Pancreas (tissue), 10 donors: ENCODE results near the gene ZDHHC11. TPM values are rescaled to one million over a fixed set of nuclear protein-coding genes. Genes with fewer than 3 reads are reported as not detected.

Experiments used
- ATAC-seq, 4 donors: fragments of 200-7000 bp; cut with Tn5 transposase; one replicate each; pipeline versions ENCODE4 v1.8.0 to v1.9.1; 2020; ENCODE audit warnings: mild to moderate bottlenecking in 4 of 4, moderate library complexity in 4 of 4
- DNase-seq, 6 donors: peaks; one replicate each; pipeline ENCODE4 v3.0.0-alpha.2; 2020
- FAIRE-seq: peaks from 2 replicates; lab custom pipeline; 2012; peaks lifted over from hg19 to GRCh38; lab: Jason Lieb, UNC
- H3K27ac ChIP-seq, 4 donors: fragments of 200-600 bp; sonication (generic); 1 replicate in 3 of 4; 2 replicates in 1 of 4; pipeline versions ENCODE4 v1.5.0 to v1.8.0; 2020
- H3K27me3 ChIP-seq, 4 donors: fragments of 200-600 bp; one replicate each; pipeline ENCODE4 v1.8.0; 2021
- H3K36me3 ChIP-seq, 3 donors: fragments of 200-600 bp; sonication (generic) in 1 of 3; one replicate each; pipeline versions ENCODE4 v1.5.0 to v1.8.0; 2020 to 2021
- H3K4me1 ChIP-seq, 3 donors: fragments of 200-600 bp; one replicate each; pipeline ENCODE4 v1.8.0; 2021
- H3K4me3 ChIP-seq, 4 donors: fragments of 200-600 bp; sonication (generic) in 2 of 4; one replicate each; pipeline versions ENCODE4 v1.5.0 to v1.8.0; 2020 to 2021
- H3K9me3 ChIP-seq, 4 donors: fragments of 200-600 bp; one replicate each; pipeline ENCODE4 v1.8.0; 2021
- WGBS, 2 donors: extraction: QIAGEN DNeasy Blood & Tissue Kit; methylation state at CpG; one replicate each; pipeline ENCODE4 v1.1.7; 2013; 5-methylcytosine and 5-hydroxymethylcytosine counted together
- intact Hi-C, 3 donors: fragments of 100-400 bp; cut with DNase I; formaldehyde crosslinking; loops; one replicate each; pipeline versions ENCODE4 v1.11.1 to v1.14.2; 2022
- polyA plus RNA-seq, 2 donors: library from polyadenylated mRNA; stranded (reverse); fragments of 200-250 nt; gene quantifications; one replicate each; pipeline ENCODE4 v1.2.3, GENCODE V29; 2013
- total RNA-seq, 6 donors: library from RNA; stranded (reverse); fragmentation: NEBNext Ultra II Directional in 4 of 6; extraction: Animal tissue kit (Norgen Biotek cat#: 25700) in 4 of 6; gene quantifications; one replicate each; pipeline versions ENCODE4 v1.2.1 to v1.2.4, GENCODE V29; 2021 to 2023
- TF ChIP-seq, protein P1 (sequence below), 4 donors: fragments of 200-600 bp; sonication (generic) in 3 of 4; IDR thresholded peaks; one replicate each; pipeline versions ENCODE4 v1.5.0 to v1.8.0; 2021; ENCODE audit warnings: antibody characterized with exemption in 4 of 4
- donor health status: healthy with polysubstance abuse.
- donor health status: DM: no; HTN: no; CAD: no; lungs with moderate emphysema.
- donor health status: DM: no; HTN: no; CAD: no.
- donor health status: control.
- donor health status: control.
- donor health status: Bipolar disorder and iron deficiency.
- donor health status: DM: yes; HTN: yes; CAD: no.
- donor health status: DM: no; HTN: no; CAD: no.
- donor health status: DM: no; HTN: no; CAD: no.
- donor health status: DM: yes; HTN: yes; CAD: no.

The ZDHHC11 gene
- total and polyA plus RNA-seq, 8 donors, result 3.6 to 18.1 (median 7.8) TPM

DNA sequence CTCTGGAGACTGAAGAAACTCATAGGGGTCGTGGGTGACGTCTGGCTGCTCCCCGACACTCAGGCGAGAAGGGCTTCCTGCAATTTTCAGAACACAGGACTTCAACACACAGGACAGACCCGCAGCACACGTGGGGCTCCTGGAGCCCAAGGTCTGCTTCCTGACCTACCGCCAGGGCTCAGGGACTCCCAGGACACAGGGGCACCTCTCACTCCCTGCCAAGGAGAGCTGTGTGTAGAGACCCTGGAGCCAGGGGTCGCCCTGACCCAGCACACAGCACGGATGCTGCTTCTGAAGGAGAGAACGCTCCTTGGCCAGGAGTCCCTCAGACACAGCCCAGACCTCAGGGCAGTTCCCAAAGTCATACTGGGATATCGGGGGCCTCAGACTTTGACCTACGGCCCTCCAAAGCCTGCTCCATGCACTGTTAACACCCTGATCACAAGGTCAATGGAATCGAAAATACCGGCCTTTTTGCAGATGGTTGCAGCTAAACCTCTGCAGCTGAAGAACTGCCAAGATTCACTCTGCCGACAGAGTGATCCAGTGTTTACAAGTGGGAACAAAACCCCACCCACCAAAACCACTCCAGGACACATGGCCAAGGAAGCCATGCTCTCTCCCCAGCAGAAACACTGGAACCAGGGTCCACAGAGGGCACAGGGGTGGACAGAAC lies 13.8 kb upstream of the ZDHHC11 start:
- H3K27ac ChIP-seq, result no peak overlapping the region
- H3K27me3 ChIP-seq, result no peaks in the 10 kb centered on the region
- H3K36me3 ChIP-seq, result peaks cover 3 to 38% (median 6%) of the 10 kb centered on the region in 3 donors
- no peak for FAIRE-seq
- TF ChIP-seq, protein P1, sequence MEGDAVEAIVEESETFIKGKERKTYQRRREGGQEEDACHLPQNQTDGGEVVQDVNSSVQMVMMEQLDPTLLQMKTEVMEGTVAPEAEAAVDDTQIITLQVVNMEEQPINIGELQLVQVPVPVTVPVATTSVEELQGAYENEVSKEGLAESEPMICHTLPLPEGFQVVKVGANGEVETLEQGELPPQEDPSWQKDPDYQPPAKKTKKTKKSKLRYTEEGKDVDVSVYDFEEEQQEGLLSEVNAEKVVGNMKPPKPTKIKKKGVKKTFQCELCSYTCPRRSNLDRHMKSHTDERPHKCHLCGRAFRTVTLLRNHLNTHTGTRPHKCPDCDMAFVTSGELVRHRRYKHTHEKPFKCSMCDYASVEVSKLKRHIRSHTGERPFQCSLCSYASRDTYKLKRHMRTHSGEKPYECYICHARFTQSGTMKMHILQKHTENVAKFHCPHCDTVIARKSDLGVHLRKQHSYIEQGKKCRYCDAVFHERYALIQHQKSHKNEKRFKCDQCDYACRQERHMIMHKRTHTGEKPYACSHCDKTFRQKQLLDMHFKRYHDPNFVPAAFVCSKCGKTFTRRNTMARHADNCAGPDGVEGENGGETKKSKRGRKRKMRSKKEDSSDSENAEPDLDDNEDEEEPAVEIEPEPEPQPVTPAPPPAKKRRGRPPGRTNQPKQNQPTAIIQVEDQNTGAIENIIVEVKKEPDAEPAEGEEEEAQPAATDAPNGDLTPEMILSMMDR (IDR thresholded peaks at IDR 0.05), result no peak
- no peak for ATAC-seq
- intact Hi-C loops, result no loop called here
- no peak overlapping the region for H3K4me3 ChIP-seq
- H3K4me1 ChIP-seq, result no peaks in the 10 kb centered on the region
- WGBS, 2 donors, result 85 to 87% methylated on average over 15 of the region's 15 CpGs
- DNase-seq, result no peak
- H3K9me3 ChIP-seq, result no peaks in the 10 kb centered on the region

DNA sequence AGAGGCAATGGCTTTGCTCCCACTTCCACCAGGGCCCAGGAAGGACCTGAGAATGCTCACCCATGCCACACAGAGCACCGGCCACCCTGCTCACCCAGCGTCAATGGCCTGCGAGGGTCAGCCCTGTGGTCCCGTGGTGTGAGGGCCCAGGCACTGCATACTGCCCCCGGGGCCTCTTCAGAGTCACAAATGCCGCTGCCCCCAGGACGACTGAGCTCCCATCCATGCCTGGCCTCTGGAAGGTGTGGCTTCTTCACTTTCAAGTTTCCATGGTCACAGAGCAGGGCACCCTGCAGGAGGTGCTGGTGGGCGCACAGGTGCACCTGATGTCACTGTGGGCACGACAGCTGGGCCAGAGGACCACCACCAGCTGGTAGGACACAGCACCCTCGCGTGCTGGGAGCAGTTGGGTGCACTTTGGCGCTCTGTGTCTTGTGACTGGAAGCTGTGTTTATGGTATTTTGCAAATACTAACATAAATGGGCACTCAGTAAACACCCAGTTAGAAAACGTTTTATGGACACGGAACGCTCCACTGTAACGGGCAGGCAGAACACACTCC lies 12.5 kb upstream of the ZDHHC11 start:
- FAIRE-seq (no peak), ATAC-seq (no peak), DNase-seq (peak in 2 of 6 donors; percentile 18 to 52)
- WGBS, 2 donors, result 86 to 89% methylated on average over 16 of the region's 16 CpGs
- no peak overlapping the region for H3K4me3 ChIP-seq
- no peaks in the 10 kb centered on the region for H3K9me3 ChIP-seq
- TF ChIP-seq, protein P1 (IDR thresholded peaks at IDR 0.05), result no peak
- intact Hi-C loops, result no loop called here
- H3K36me3 ChIP-seq, result peaks cover under 1 to 25% (median 2%) of the 10 kb centered on the region in 3 donors
- no peaks in the 10 kb centered on the region for H3K27me3 ChIP-seq
- H3K4me1 ChIP-seq, result no peaks in the 10 kb centered on the region
- H3K27ac ChIP-seq, result no peak overlapping the region

DNA sequence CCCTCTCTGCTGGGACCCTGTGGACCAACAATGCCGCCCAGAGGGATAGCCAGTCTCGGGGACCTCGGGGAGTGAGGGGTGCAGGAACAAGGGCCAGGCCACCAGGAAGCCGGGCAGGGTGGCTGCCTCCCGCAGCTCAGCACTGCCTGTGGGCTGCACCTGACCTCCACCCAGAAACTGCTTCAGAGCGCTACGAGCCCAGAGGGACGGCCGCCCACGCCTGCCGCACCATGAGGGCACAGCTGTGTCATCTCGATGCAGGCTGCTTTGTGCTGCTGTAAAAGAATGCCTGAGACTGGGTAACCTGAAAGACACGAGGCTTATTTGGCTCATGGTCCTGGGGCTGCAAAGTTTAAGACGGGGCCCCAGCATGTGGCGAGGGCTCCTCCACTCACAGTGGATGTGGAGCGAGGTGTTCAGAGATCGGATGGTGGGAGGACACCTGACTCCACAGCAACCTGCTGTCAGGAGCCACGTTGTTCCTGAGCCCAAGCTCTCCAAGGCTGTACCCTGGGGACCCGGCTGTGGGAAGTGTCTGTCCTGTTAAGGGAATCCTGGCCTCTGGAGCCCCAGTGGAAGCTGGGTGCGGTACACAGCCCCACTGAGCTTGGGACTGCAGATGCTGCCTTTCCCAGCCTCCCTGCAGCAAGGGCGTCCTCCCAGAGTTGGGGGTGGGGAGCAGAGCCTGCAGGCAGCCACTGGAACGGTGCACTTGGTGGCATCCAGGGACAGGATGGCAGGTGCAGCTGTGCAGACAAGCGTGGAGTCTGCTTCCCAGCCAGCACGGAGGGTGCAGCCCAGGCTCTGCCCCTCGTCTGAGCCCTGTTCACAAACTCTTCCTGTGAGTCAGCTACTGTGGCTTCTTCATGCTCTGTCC lies 11.8 kb upstream of the ZDHHC11 start:
- Histone ChIP-seq H3K9me3 (no peaks in the 10 kb centered on the region), H3K4me1 (no peaks in the 10 kb centered on the region), H3K4me3 (no peak overlapping the region), H3K27ac (no peak overlapping the region), H3K36me3 (peaks cover 0 to 19% (median 0%) of the 10 kb centered on the region in 3 donors), H3K27me3 (no peaks in the 10 kb centered on the region)
- DNase-seq (peak in 5 of 6 donors; percentile 43 to 74 (median 56)), ATAC-seq (peak; percentile 6 to 87 (median 68)), FAIRE-seq (no peak)
- 70% methylated on average over 25 of the region's 25 CpGs for WGBS, 2 donors
- TF ChIP-seq, protein P1 (IDR thresholded peaks at IDR 0.05), result no peak
- intact Hi-C loops, result no loop called here

DNA sequence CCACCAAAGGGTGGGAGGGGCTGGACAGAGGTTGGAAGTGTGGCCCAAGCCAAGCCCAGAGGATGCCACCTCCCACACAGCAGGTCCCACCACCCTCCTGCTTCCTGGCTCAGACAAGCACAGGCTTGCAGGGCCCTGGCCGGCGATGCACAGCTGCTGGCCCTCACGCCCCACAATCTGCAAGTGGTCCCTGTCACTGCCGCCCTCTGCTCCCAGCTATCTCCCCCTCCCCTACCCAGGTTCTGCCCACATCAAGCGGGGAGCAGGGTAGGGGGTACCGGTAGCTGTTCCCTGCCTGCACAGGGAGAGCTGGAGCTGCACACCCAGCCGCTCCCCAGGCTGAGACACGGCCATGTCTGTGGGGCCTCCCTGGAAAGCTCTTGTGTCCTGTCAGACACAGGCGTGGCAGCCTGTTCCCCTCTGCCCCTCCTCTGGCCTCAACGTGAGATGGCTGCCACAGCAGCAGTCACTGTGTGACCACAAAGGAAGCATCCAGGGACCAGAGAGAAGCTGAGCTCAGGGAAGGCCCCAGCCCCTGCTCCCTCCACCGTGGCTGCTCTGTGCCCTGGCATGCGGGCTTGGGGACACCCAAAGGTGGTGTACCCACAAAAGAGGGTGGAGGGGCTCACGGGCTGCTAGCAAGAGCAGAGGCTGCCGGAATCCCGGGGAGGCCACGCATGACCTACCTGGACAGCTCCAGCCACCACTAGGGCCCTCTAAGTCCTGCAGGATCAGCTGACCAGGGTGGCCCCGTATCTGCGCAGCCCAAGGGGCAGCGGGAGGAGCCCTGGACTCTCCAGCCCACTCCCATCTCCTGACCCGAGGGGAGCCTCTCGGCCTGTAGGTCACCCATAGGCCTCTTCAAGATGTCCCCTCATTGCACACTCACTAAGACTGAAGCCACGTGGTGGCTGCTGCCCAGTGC lies 10.9 kb upstream of the ZDHHC11 start:
- Histone ChIP-seq H3K27ac (no peak overlapping the region), H3K9me3 (no peaks in the 10 kb centered on the region), H3K27me3 (no peaks in the 10 kb centered on the region), H3K36me3 (peaks cover 0 to 19% (median 0%) of the 10 kb centered on the region in 3 donors), H3K4me3 (no peak overlapping the region), H3K4me1 (no peaks in the 10 kb centered on the region)
- DNase-seq, result peak in 2 of 6 donors; percentile 22 to 65
- no peak for ATAC-seq
- intact Hi-C loops, result no loop called here
- no peak for FAIRE-seq
- WGBS, 2 donors, result 90 to 92% methylated on average over 21 to 22 of the region's 22 CpGs
- TF ChIP-seq, protein P1 (IDR thresholded peaks at IDR 0.05), result no peak
